ENCODE results near the gene C2CD4D.

C2CD4D gene

GRCh38 chr1:151811181-151811580 lies 28.4 kb downstream of the C2CD4D start:
- no peak for DNase-seq

- no peak for DNase-seq
Observed at GRCh38 chr1:151809985-151810556, 29.5 kb downstream of the C2CD4D start.

- DNase-seq, result no peak
Observed at GRCh38 chr1:151809290-151809984, 30.2 kb downstream of the C2CD4D start.

- DNase-seq, result no peak
Observed at GRCh38 chr1:151807766-151808165, 31.9 kb downstream of the C2CD4D start.

GRCh38 chr1:151807131-151807530 lies 32.5 kb downstream of the C2CD4D start:
- DNase-seq, result no peak

- DNase-seq, result no peak
Observed at GRCh38 chr1:151806170-151806569, 33.5 kb downstream of the C2CD4D start.

- no peak for DNase-seq
Observed at GRCh38 chr1:151805066-151805820, 34.4 kb downstream of the C2CD4D start, which contains the start of gene LINGO4. TSS of gene LINGO4 (minus strand) at chr1:151805419. CDS start at chr1:151802704, 2,715 bp downstream.

- no peak for DNase-seq
Observed at GRCh38 chr1:151803915-151804314, 35.7 kb downstream of the C2CD4D start.

GRCh38 chr1:151803164-151803563 lies 36.5 kb downstream of the C2CD4D start:
- DNase-seq, result no peak

- no peak for DNase-seq
Observed at GRCh38 chr1:151802372-151802771, 37.2 kb downstream of the C2CD4D start.

- no peak for DNase-seq
Observed at GRCh38 chr1:151801846-151802245, 37.8 kb downstream of the C2CD4D start.

- no peak for DNase-seq
Observed at GRCh38 chr1:151801310-151801820, 38.3 kb downstream of the C2CD4D start.

- DNase-seq, result no peak
Observed at GRCh38 chr1:151800830-151801229, 38.8 kb downstream of the C2CD4D start.

- no peak for DNase-seq
Observed at GRCh38 chr1:151799179-151800022, 40.2 kb downstream of the C2CD4D start.

- no peak for DNase-seq
Observed at GRCh38 chr1:151798571-151798970, 41.0 kb downstream of the C2CD4D start.

GRCh38 chr1:151790940-151791651 lies 48.5 kb downstream of the C2CD4D start:
- DNase-seq, result no peak

- peak; percentile 95 for DNase-seq
Observed at GRCh38 chr1:151790071-151790939, 49.3 kb downstream of the C2CD4D start, which contains the start of gene TDRKH. TSS of gene TDRKH (minus strand) at chr1:151790500. CDS start at chr1:151783022, 7,478 bp downstream.
